Measurements from ENCODE around the gene PCP2. TPM values are rescaled to one million over a fixed set of nuclear protein-coding genes. Genes with fewer than 3 reads are reported as not detected.

PCP2 gene
- total RNA-seq, 1 donor from 2014 or later = 1.0 TPM

GRCh38 chr19:7614859-7615741 is 18.4 kb downstream of the PCP2 start:
- H3K27ac Mint-ChIP-seq = no peak overlapping the region
- TF ChIP-seq CTCF (conservative IDR thresholded peaks at IDR 0.05) = no peak

GRCh38 chr19:7612282-7613274 is 20.9 kb downstream of the PCP2 start:
- DNase-seq (ENCODE audit: extremely low spot score, unreplicated experiment) = no peak
- H3K27me3 Mint-ChIP-seq = no peaks in the 10 kb centered on the region
- peaks cover 3% of the 10 kb centered on the region for H3K36me3 Mint-ChIP-seq
- no peak overlapping the region for H3K4me3 Mint-ChIP-seq
- no peak for TF ChIP-seq CTCF (conservative IDR thresholded peaks at IDR 0.05)
- H3K4me1 Mint-ChIP-seq (ENCODE audit: unreplicated experiment) = no peaks in the 10 kb centered on the region
- no peak overlapping the region for H3K27ac Mint-ChIP-seq
- H3K9me3 Mint-ChIP-seq = no peaks in the 10 kb centered on the region

More at GRCh38 chr19:7614859-7615741, 18.4 kb downstream of the PCP2 start:
- Mint-ChIP-seq H3K27me3 (no peaks in the 10 kb centered on the region), H3K4me3 (no peak overlapping the region), H3K36me3 (peaks cover 8% of the 10 kb centered on the region), H3K4me1 (ENCODE audit: unreplicated experiment) (peaks cover 7% of the 10 kb centered on the region), H3K9me3 (no peaks in the 10 kb centered on the region)
- no peak for DNase-seq (ENCODE audit: extremely low spot score, unreplicated experiment)

GRCh38 chr19:7611541-7612279 is 21.8 kb downstream of the PCP2 start:
- no peak for DNase-seq (ENCODE audit: extremely low spot score, unreplicated experiment)
- no peaks in the 10 kb centered on the region for H3K27me3 Mint-ChIP-seq
- H3K4me3 Mint-ChIP-seq = no peak overlapping the region
- TF ChIP-seq CTCF (conservative IDR thresholded peaks at IDR 0.05) = no peak
- peaks cover 3% of the 10 kb centered on the region for H3K36me3 Mint-ChIP-seq
- no peak overlapping the region for H3K27ac Mint-ChIP-seq
- no peaks in the 10 kb centered on the region for H3K9me3 Mint-ChIP-seq
- H3K4me1 Mint-ChIP-seq (ENCODE audit: unreplicated experiment) = no peaks in the 10 kb centered on the region

GRCh38 chr19:7610491-7611240 is 22.9 kb downstream of the PCP2 start:
- TF ChIP-seq CTCF (conservative IDR thresholded peaks at IDR 0.05) = no peak
- Mint-ChIP-seq H3K27me3 (no peaks in the 10 kb centered on the region), H3K4me1 (ENCODE audit: unreplicated experiment) (no peaks in the 10 kb centered on the region), H3K27ac (no peak overlapping the region), H3K36me3 (peaks cover 4% of the 10 kb centered on the region), H3K4me3 (no peak overlapping the region), H3K9me3 (no peaks in the 10 kb centered on the region)
- no peak for DNase-seq (ENCODE audit: extremely low spot score, unreplicated experiment)
